Lower leg skin (tissue), 4 donors: Measurements from ENCODE around the gene AKR1C3. TPM values are rescaled to one million over a fixed set of nuclear protein-coding genes. Genes with fewer than 3 reads are reported as not detected.
"Not testable (repeated sequence)": the region's sequence is repeated elsewhere in the genome, so short reads cannot be mapped to it uniquely, and the experiment has no call there.

Experiments used
- DNase-seq, 2 donors: peaks; one replicate each; pipeline ENCODE4 v3.0.0-alpha.2; 2019; ENCODE audit warnings: low spot score in 2 of 2
- H3K4me3 ChIP-seq: fragments of 200-600 bp; sonication (generic); 2 replicates; pipeline ENCODE4 v1.5.1; 2017; ENCODE audit warnings: mild to moderate bottlenecking, low read depth; ENCODE audit not compliant: poor library complexity, severe bottlenecking
- POLR2A ChIP-seq, 2 donors: fragments of 450-650 bp; IDR thresholded peaks; one replicate each; pipeline ENCODE4 v1.6.1; 2016 to 2017; ENCODE audit warnings: antibody characterized with exemption in 2 of 2, mild to moderate bottlenecking in 1 of 2, moderate library complexity in 1 of 2
- WGBS, 2 donors: methylation state at CpG; one replicate each; pipeline ENCODE4 v1.1.5; 2018; 5-methylcytosine and 5-hydroxymethylcytosine counted together
- intact Hi-C: fragments of 100-400 bp; cut with DNase I; formaldehyde crosslinking; loops from one replicate; pipeline ENCODE4 v1.15.0; 2023; ENCODE audit warnings: low total_unique reads
- total RNA-seq, 4 donors: library from RNA; depleted of rRNA; stranded (reverse); fragments of >200 nt; gene quantifications; one replicate each; pipeline ENCODE4 v1.1.0, GENCODE V29; 2016
- TF ChIP-seq, protein P1 (sequence below), 3 donors: fragments of 450-650 bp; IDR thresholded peaks; one replicate each; pipeline ENCODE4 v1.5.1; 2016; ENCODE audit warnings: antibody characterized with exemption in 3 of 3, mild to moderate bottlenecking in 3 of 3, moderate library complexity in 2 of 3

The AKR1C3 gene
- 10 to 100 TPM; 17.2 to 38.7 (median 29.6) TPM for total RNA-seq

GRCh38 chr10:5094265-5095205 is at the start of gene AKR1C3:
AKR1C3 (plus strand) TSS chr10:5094414; CDS start chr10:5094445, 31 bp downstream.
- 11 to 12% methylated on average over 9 of the region's 9 CpGs for WGBS, 2 donors
- intact Hi-C loops: no loop called here
- TF ChIP-seq, protein P1, sequence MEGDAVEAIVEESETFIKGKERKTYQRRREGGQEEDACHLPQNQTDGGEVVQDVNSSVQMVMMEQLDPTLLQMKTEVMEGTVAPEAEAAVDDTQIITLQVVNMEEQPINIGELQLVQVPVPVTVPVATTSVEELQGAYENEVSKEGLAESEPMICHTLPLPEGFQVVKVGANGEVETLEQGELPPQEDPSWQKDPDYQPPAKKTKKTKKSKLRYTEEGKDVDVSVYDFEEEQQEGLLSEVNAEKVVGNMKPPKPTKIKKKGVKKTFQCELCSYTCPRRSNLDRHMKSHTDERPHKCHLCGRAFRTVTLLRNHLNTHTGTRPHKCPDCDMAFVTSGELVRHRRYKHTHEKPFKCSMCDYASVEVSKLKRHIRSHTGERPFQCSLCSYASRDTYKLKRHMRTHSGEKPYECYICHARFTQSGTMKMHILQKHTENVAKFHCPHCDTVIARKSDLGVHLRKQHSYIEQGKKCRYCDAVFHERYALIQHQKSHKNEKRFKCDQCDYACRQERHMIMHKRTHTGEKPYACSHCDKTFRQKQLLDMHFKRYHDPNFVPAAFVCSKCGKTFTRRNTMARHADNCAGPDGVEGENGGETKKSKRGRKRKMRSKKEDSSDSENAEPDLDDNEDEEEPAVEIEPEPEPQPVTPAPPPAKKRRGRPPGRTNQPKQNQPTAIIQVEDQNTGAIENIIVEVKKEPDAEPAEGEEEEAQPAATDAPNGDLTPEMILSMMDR (IDR thresholded peaks at IDR 0.05): peak in 1 of 3 donors; percentile 70
- no peak for TF ChIP-seq POLR2A (IDR thresholded peaks at IDR 0.05)
- no peak for DNase-seq
- H3K4me3 ChIP-seq: peak within 1 kb of the TSS; percentile 18

DNA sequence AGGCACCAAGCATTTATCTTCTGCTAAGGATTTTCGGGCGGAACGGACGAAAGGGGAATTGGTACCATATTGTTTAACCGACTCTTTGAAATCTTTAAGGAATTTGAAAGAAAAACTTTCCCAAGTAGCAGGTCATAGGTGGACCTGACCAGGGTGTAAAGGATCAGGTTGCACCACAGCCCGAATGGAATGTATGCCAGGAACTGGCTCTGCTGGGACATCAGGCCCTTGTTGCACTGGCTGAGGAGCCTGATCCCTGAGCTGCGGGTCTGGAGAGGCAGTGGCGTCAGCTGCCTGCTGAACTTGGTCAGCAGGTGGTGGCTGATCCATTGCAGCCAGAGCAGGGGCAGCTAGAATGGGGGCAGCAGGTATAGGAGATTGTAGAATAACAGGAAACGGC is 49.1 kb upstream of the AKR1C3 start:
- H3K4me3 ChIP-seq: no peak overlapping the region
- DNase-seq: no peak
- TF ChIP-seq, protein P1 (IDR thresholded peaks at IDR 0.05): no peak
- no peak for TF ChIP-seq POLR2A (IDR thresholded peaks at IDR 0.05)
- intact Hi-C loops: no loop called here
- 94% methylated on average over 9 of the region's 9 CpGs for WGBS, 2 donors

DNA sequence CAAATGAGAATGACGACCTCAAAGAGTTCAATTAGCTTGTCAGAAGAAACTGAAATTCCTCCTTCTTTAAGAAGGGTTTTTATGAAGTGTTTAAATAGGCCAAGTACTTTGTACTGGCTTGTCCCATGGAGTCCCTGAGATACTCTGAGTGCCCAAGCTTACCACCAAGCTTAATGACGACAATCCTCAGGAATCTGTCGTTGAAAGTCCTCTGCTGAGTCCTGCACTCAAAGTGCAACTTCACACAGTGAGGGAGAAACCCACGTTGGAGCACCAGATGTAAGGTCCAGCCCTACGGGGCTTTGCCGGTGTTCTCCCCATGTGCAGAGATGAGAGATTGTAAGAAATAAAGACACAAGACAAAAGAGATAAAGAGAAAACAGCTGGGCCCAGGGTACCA is 47.8 kb upstream of the AKR1C3 start:
- TF ChIP-seq, protein P1 (IDR thresholded peaks at IDR 0.05): no peak
- no peak for TF ChIP-seq POLR2A (IDR thresholded peaks at IDR 0.05)
- no peak overlapping the region for H3K4me3 ChIP-seq
- WGBS, 2 donors: 88 to 89% methylated on average over 6 of the region's 6 CpGs
- DNase-seq: no peak
- intact Hi-C loops: no loop called here

DNA sequence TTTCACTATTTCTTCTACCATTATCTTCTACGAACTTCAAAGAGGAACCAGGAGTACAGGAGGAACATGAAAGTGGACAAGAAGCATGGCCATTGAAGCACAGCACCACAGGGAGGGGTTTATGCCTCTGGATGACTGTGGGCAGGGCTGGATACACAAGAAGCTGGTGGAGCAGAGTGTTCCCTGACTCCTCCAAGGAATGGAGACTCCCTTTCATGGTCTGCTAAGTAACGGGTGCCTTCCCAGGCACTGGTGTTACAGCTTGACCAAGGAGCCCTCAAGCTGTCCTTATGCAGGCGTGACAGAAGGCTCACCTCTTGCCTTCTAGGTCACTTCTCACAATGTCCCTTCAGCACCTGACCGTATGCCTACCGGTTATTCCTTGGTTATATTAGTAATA is 47.2 kb upstream of the AKR1C3 start:
- intact Hi-C loops, DNase-seq, H3K4me3 ChIP-seq: not testable (repeated sequence)
- WGBS, 2 donors: 86 to 94% methylated on average over 5 of the region's 5 CpGs

DNA sequence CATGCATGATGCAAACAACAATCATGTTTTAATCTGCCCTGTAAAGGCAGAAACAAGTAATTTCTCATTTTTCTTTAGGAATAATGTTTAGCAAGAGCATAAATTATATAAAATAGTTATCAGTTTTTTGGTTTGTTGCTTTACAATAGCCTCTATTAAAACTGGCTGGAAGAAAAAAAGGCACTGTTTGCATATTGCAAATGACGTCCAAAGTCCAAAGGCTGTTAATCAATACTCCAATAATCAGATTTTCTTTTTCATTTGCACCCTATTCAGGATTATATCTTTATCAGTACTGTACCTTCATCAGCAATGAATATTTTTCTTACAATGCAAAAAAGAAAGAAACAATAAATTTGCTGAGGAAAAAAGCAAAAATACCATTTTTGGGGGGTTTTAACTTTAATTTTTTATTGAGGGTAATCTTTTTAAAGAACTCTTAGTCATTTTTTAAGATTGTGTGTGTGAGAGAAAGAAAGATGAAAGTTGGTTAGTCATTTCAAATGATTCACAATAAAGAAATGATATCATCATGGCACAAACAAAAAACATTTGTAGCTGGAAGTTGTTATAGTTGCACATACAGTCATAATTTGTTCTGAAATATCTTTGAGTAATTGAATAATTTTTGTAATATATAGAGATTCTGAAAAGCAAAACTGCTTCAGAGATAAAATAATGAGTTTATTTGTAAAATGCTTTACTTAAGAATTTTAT is 46.1 kb upstream of the AKR1C3 start:
- WGBS, 2 donors: 73 to 80% methylated on average over 1 of the region's 1 CpG
- no peak for DNase-seq
- intact Hi-C loops: no loop called here
- no peak overlapping the region for H3K4me3 ChIP-seq
- TF ChIP-seq POLR2A (IDR thresholded peaks at IDR 0.05): no peak
- TF ChIP-seq, protein P1 (IDR thresholded peaks at IDR 0.05): no peak

GRCh38 chr10:5052951-5053500 is 41.2 kb upstream of the AKR1C3 start:
- H3K4me3 ChIP-seq, intact Hi-C loops, DNase-seq: not testable (repeated sequence)
- 92 to 93% methylated on average over 8 to 14 of the region's 16 CpGs for WGBS, 2 donors

DNA sequence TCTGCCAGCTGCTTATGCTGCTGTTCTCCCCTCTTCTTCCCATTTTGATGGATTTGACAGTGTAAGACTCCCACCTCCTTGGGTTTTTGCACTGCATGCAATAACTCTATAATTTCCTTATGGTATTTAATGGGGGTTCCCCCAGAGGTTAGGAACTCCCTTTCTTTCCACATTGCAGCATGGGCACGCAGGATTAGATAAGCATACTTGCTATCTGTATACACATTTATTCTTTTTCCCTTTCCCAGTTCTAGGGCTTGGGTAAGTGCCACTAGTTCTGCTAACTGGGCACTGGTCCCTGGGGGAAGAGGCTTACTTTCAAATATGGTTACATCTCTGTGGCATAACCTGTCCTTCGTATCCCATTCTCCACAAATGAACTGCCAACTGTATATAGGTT is 39.4 kb upstream of the AKR1C3 start:
- H3K4me3 ChIP-seq, intact Hi-C loops, DNase-seq: not testable (repeated sequence)
- 69 to 85% methylated on average over 2 of the region's 2 CpGs for WGBS, 2 donors

DNA sequence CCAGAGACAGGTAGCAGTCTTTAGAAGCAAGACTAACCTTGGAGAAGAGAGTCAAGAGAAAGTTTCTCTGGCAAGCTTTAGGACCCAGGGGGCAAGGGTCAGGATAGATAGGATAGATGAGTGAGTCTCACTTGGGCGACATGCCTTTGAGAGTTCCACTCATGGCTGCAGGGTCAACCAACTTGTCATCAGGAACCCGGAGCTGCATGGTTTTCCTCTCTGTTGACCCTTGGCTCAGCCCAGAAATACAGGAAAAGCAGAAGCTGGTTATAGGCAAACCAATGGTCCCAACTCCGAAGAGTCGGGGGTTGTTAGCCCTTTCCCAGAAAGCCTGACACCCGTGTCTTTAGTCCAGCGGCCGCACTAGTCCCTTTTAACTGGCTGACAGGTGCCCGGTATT is 34.9 kb upstream of the AKR1C3 start:
- 90 to 98% methylated on average over 8 of the region's 8 CpGs for WGBS, 2 donors
- DNase-seq, H3K4me3 ChIP-seq, intact Hi-C loops: not testable (repeated sequence)

DNA sequence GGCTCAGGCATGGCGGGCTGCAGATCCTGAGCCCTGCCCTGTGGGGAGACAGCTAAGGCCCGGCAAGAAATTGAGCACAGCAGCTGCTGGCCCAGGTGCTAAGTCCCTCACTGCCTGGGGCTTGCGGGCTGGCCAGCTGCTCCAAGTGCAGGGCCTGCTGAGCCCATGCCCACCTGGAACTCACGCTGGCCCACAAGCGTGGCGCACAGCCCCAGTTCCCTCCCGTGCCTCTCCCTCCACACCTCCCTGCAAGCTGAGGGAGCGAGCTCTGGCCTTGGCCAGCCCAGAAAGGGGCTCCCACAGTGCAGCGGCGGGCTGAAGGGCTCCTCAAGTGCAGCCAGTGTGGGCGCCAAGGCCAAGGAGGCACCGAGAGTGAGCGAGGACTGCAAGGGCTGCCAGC is 33.4 kb upstream of the AKR1C3 start:
- DNase-seq, intact Hi-C loops, H3K4me3 ChIP-seq: not testable (repeated sequence)
- 90 to 97% methylated on average over 13 of the region's 13 CpGs for WGBS, 2 donors
